ENCODE results near the gene CRTAC1.

Gene CRTAC1

DNA sequence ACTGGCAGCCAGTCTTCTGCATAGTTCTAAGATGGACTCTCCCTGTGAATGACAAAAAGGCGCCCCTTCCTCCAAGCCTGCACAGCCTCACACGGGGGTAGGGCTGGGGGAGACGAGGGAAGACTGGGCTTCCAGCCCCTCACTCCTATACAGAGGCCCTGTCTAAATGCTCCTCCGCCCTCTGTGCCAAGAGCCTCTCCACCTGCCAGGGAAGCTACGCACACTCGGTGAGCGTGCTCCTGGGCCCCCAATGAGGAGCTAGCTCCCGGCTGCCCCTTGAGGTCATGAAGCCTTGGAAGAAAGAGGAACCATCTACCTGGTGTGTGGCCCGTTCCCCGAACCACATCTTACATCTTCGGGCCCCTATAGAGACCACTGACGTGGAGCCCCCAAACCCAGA lies 54.8 kb downstream of the CRTAC1 start:
- intact Hi-C loops (cut with DNase I; ENCODE audit: low total_unique reads): no loop called here
- no peak overlapping the region for H3K4me3 ChIP-seq
- no peak overlapping the region for H3K27ac ChIP-seq
- H3K4me1 ChIP-seq: peaks cover 0 to 5% (median 0%) of the 10 kb centered on the region in 4 donors
- peaks cover 0 to 65% of the 10 kb centered on the region in 2 donors for H3K27me3 ChIP-seq
- no peaks in the 10 kb centered on the region for H3K9me3 ChIP-seq
- H3K36me3 ChIP-seq: no peaks in the 10 kb centered on the region
- TF ChIP-seq, protein P1, sequence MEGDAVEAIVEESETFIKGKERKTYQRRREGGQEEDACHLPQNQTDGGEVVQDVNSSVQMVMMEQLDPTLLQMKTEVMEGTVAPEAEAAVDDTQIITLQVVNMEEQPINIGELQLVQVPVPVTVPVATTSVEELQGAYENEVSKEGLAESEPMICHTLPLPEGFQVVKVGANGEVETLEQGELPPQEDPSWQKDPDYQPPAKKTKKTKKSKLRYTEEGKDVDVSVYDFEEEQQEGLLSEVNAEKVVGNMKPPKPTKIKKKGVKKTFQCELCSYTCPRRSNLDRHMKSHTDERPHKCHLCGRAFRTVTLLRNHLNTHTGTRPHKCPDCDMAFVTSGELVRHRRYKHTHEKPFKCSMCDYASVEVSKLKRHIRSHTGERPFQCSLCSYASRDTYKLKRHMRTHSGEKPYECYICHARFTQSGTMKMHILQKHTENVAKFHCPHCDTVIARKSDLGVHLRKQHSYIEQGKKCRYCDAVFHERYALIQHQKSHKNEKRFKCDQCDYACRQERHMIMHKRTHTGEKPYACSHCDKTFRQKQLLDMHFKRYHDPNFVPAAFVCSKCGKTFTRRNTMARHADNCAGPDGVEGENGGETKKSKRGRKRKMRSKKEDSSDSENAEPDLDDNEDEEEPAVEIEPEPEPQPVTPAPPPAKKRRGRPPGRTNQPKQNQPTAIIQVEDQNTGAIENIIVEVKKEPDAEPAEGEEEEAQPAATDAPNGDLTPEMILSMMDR (IDR thresholded peaks at IDR 0.05): no peak
- no peak for DNase-seq

DNA sequence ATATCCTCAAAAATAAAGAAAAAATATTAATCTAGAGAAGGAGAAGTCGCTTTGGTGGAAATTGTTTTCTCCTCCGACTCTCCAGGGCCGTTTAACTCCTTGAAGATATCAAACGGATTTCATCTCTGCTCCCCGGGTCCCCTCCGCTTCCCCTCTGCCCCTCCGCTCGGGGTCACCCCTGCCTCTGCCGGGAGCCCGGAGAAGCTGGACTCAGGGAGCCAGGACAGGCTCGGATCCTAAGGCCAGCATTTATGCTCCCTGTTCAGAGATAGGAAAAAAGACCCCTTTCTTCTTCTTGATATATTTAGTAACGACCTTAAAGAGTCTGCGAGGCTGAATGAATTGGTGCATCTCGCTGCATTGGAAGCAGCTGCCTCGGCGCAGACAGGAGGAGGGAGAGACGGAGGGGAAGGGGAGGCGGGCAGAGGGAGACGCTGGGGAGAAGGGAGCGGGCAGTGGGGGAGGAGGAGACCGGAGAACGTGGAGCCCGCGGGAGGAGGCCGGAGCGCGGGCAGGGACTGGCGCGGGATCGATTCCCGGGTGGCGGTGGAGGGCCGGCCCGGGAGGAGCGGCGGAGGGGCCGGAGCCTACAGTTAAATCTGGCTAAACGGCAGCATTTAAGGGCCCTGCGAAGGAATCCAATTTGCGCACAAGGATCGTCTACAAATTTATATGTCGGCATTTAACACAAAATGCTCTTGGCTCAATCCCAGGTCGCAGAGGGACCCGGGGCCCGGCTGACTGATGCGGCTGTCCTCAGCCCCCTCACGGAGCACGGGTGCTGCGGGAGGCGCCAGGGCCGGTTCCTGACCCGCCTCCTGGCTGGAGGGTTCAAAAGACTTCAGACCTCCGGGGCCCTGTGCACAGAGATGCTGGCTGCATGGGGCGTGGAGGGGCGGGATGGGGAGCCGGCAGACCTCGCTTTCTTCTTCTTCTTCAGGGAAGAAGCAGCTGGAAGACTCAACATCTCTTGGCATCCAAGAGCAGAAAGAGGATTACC lies 55.6 kb downstream of the CRTAC1 start:
- no peak for DNase-seq
- Histone ChIP-seq H3K9me3 (no peaks in the 10 kb centered on the region), H3K36me3 (no peaks in the 10 kb centered on the region), H3K4me1 (peaks cover 0 to 5% (median 0%) of the 10 kb centered on the region in 4 donors), H3K4me3 (no peak overlapping the region), H3K27ac (no peak overlapping the region), H3K27me3 (peaks cover 0 to 64% of the 10 kb centered on the region in 2 donors)
- TF ChIP-seq, protein P1 (IDR thresholded peaks at IDR 0.05): no peak
- intact Hi-C loops (cut with DNase I; ENCODE audit: low total_unique reads): no loop called here

DNA sequence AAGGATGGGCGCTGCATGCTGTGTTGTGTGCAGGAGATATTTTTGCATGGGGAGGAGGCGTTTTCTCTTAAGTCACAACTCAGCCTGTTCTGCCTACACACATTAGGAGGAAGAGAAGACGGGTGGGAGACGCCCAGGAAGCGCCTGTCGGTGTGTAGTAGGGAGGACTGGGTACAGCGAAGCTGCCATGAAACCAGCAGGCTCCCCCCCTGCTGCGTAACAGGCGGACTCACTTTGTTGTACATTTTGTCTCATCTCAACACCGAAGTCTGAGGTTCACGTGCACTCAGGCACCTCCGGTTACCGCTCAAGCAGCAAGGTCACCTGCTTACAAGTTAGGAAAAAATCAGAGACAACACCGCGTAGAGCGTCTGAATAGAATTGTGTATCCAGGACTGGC lies 56.3 kb downstream of the CRTAC1 start:
- Histone ChIP-seq H3K36me3 (no peaks in the 10 kb centered on the region), H3K27me3 (peaks cover 0 to 63% of the 10 kb centered on the region in 2 donors)
- TF ChIP-seq, protein P1 (IDR thresholded peaks at IDR 0.05): no peak

DNA sequence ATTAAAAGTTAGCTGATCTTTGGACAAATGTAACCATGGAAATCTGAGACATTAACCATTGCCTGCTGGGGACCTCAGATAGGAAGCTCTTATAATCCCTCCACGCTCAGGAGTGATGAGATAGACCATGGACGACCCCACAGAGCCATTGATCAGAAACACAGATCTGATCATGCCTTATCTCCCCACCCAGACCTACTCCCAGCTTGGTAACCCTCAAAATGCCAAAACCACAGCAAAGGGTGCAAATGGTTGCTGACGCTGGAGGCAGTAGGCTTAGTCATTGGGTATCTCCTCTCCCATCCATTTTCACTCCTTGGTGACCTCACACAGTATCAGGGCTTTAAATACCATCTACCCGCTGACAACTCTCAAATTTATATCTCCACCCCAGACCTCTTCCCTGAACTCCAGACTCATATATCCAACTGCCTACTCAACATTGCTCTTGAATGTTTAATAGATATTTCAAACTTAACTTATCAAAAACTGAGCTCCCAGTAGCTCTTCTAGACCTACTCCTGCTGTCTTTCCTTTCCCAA lies 60.8 kb downstream of the CRTAC1 start:
- TF ChIP-seq, protein P1 (IDR thresholded peaks at IDR 0.05): no peak
- Histone ChIP-seq H3K27me3 (peaks cover 0 to 47% of the 10 kb centered on the region in 2 donors), H3K9me3 (no peaks in the 10 kb centered on the region), H3K4me3 (no peak overlapping the region), H3K36me3 (no peaks in the 10 kb centered on the region), H3K4me1 (no peaks in the 10 kb centered on the region), H3K27ac (no peak overlapping the region)
- no peak for DNase-seq
- intact Hi-C loops (cut with DNase I; ENCODE audit: low total_unique reads): no loop called here

More for the DNA sequence above, 56.3 kb downstream of the CRTAC1 start:
- Histone ChIP-seq H3K27ac (no peak overlapping the region), H3K9me3 (no peaks in the 10 kb centered on the region), H3K4me1 (peaks cover 0 to 5% (median 0%) of the 10 kb centered on the region in 4 donors), H3K4me3 (no peak overlapping the region)
- intact Hi-C loops (cut with DNase I; ENCODE audit: low total_unique reads): no loop called here
- no peak for DNase-seq

DNA sequence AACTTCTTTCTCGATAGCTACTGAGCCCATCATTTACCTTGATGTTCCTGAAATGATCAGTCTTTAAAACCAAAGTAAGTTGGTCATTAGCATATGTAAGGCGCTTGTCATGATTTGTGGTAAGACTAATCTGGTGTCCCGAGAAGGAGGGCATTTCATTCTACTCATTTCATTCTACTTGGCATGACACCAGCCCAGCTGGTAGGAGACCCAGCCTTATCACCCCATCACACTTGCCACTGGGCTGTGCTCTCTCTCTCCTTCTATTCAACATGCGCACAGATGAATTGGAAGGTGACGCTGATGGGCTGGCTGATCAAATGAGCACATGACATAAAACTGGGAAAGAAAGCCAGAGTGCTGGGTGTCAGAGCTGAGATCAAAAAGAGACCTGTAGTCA lies 65.7 kb downstream of the CRTAC1 start:
- Histone ChIP-seq H3K36me3 (no peaks in the 10 kb centered on the region), H3K9me3 (no peaks in the 10 kb centered on the region), H3K27me3 (peaks cover 0 to 28% of the 10 kb centered on the region in 2 donors), H3K4me3 (no peak overlapping the region), H3K27ac (no peak overlapping the region), H3K4me1 (no peaks in the 10 kb centered on the region)
- TF ChIP-seq, protein P1 (IDR thresholded peaks at IDR 0.05): no peak
- DNase-seq: no peak
- intact Hi-C loops (cut with DNase I; ENCODE audit: low total_unique reads): no loop called here

Measured in tibial artery (tissue), 4 donors.